GM04504 (cell line): ENCODE measurements around the gene CR1L.
A peak's percentile ranks its signal among the peaks of the same experiment; 100 is the strongest.
"Not testable (repeated sequence)": the region's sequence is repeated elsewhere in the genome, so short reads cannot be mapped to it uniquely, and the experiment has no call there.

Experiments
- DNase-seq: peaks from one replicate; pipeline ENCODE4 v3.0.0-alpha.2; 2012; ENCODE audit warnings: low read depth

The CR1L gene

DNA sequence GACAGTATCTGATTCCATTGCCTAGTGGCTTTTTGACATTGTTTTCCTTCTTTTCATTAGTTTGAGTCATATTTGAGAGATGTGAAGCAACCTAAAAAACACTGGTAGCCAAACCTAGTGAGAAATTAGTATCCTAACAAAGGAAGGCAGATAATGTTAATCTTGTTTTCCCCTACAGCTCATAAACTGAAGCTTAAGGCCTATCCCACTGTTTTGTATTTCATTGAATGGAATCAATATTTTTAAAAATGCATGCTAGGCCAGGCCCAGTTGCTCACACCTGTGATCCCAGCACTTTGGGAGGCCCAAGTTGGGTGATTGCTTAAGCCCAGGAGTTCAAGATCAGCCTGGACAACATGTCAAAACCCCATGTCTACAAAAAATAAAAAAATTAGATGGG, 1.2 kb downstream of the CR1L start:
- no peak for DNase-seq

DNA sequence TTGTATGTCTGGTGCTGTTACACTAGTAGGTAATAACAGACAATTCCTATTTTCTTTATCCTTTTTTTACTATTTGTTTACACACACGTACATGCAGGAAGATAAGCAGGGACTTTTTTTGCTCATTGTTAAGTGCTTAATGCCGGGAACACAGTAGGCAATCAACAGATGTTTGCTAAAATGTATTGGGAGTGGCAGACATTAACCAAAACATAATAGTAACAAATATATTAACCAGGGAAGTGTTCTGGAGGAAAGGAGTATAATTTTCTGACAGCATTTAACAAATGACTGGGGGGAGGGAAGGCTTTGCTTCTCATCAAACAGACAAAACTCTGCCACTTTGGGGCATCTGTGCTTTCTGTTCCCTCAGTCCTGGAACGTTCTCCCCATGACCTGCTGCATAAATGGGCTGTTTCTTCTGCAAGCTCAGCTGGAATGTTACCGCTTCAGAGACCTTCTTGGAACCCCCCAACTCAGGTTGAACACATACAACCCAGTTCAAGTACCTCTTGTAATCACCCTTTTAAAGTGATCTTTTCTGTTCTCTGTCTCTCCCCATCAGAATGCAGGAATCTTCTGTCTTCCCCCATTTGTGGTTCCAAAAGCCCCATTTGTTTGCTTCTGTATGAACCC, 2.1 kb downstream of the CR1L start:
- no peak for DNase-seq

GRCh38 chr1:207647671-207648333, 2.9 kb downstream of the CR1L start:
- DNase-seq, result no peak

GRCh38 chr1:207648334-207649209, 3.6 kb downstream of the CR1L start:
- DNase-seq, result no peak

DNA sequence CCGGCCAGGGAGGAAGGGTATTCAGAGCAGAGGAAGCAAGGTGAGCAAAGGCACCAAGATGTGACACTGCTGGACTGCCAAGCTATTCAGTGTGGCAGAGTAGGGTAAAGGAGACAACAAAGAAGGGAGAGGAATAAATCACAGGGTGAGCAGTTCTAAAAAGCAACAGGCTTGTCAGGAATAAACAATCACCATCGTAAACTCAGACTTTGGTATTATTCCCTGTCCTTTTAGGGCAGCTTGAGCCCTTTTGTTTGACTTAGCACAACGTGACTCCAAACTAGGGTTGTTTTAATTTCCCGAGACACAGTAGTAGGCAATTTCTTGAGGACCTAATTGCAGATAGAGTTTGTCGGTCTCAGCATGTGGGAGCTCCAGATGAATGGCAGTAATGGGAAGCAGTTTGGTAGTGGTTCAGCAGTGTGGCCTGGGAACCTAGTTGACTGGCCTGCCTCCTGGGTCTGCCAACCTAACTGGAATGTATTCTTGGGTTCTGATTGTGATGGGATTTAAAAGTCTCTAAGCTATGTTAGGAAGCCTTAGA, 4.3 kb downstream of the CR1L start:
- DNase-seq, result no peak

DNA sequence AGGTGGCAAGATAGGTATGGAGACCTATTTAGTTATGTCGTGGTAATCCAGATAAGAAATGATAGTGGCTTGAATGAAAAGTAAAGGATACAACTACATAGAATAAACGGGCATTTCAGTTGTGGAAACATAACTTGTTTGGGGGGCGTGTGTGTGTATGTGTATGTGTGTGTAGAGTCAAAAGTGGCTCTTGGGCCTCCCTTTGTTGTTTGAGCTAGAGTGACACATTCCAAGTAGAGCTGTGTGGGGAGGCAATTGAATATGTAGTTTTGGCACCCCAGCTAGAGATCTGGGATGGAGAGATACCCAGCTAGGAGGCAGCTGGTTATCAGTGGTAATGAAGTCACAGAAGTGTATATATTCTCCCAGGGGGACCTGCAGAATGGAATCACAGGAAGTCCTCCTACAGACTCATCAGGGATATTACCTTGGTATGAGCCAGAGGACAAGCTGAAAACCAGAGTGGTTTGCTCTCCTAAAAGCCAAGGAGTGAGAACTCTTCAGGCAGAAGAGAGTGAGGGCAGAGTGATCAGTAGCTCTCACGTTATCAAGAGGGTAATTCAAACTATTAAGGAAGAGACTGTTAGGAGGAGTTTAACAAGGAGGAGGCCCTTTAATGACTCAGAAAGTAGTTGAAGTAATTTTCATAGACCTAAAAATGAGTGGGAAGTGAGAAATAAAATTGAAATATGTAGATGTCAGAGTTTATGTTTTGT, 5.1 kb downstream of the CR1L start:
- DNase-seq, result no peak

DNA sequence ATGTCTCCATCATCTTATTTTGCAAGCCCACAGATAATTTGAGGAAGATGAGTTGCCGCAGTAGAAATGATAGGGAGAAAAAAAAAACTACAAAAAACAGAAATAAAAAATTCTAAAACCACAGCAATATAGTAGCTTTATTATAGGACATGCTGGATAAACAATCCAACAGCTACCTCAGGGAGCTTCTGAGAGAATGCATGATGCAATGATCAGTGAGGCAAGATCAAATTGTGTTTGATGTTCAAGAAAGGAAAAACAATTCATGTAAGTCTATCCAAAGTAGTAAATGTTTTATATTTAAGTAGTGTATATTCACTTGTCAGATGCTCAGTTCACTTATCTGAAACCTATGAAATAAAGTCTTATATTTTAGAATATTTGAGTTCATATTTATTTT, 6.7 kb downstream of the CR1L start:
- DNase-seq, result no peak

DNA sequence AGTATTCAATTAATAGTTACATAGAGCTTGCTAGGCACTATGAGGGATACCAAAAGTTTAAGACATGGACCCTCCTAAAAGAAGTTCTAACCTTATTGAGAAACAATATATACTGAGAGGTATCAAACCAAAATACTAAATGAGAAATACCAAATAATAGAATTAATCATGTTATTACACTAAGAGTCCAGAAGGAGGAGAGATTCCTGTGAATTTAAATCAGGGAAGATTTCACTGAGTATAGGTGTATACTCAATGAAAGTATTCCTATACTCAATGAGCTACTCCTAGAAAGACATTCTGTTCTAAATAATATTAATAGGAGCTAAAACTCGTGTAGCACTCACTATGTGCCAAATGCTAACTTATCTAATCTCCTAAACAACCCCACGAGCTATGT, 9.4 kb downstream of the CR1L start:
- DNase-seq, result no peak

GRCh38 chr1:207658408-207658807, 13.5 kb downstream of the CR1L start:
- DNase-seq, result no peak

DNA sequence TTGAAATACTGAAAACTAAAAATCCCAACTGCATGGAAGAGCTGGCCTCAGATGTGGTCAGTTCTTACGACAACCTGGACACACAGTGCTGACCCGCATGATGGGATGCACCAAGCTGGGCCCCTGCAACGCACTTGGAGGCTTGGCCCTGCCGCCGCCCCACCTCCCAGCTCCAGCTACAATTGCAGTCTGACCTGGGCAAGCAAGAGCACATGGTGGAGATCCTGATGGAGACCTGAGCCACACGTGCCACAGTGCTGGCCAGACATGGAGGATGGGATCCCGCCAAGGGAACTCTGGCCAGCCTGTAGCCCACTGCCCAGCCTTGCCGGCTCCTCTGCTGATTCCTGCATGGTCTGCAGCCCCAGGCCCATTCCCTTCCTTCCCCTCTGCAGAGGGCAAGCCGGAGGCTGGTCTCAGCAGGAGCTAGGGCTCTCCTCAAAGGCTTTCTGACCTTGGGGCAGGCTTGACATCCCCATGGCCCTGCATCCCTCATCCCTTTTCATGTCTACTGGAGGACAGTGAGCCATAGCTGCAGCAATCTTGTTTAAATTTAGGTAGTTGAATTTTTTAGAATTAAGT, 14.1 kb downstream of the CR1L start:
- DNase-seq, result no peak

DNA sequence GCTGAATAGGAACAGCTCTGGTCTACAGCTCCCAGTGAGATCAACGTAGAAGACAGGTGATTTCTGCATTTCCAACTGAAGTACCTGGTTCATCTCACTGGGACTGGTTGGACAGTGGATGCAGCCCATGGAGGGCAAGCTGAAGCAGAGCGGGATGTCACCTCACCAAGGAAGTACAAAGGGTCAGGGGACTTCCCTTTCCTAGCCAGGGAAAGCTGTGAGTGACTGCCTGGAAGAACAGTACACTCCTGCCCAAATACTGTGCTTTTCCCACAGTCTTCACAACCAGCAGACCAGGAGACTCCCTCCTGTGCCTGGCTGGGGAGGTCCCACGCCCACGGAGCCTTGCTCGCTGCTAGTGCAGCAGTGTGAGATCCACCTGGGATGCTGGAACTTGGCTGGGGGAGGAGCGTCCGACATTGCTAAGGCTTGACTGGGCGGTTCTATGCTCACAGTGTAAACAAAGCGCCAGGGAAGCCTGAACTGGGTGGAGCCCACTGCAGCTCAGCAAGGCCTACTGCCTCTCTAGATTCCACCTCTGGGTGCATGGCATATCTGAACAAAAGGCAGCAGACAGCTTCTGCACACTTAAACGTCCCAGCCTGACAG, 14.7 kb downstream of the CR1L start:
- no peak for DNase-seq

DNA sequence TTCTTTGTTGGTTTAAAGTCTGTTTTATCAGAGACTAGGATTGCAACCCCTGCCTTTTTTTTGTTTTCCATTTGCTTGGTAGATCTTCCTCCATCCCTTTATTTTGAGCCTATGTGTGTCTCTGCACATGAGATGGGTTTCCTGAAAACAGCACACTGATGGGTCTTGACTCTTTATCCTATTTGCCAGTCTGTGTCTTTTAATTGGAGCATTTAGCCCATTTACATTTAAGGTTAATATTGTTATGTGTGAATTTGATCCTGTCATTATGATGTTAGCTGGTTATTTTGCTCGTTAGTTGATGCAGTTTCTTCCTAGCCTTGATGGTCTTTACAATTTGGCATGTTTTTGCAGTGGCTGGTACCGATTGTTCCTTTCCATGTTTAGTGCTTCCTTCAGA, 16.5 kb downstream of the CR1L start:
- not testable (repeated sequence) for DNase-seq

DNA sequence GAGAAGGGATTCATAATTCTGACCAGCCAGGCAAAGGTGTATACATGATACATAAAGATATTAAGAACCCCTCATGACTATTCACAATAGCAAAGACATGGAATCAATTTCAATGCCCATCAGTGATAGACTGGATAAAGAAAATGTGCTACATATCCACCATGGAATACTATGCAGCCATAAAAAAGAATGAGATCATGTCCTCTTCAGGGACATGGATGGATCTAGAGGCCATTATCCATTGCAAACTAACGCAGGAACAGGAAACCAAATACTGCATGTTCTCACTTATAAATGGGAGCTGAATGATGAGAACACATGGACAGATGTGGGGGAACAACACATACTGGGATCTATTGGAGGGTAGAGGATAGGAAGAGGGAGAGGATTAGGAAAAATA, 21.4 kb downstream of the CR1L start:
- no peak for DNase-seq

DNA sequence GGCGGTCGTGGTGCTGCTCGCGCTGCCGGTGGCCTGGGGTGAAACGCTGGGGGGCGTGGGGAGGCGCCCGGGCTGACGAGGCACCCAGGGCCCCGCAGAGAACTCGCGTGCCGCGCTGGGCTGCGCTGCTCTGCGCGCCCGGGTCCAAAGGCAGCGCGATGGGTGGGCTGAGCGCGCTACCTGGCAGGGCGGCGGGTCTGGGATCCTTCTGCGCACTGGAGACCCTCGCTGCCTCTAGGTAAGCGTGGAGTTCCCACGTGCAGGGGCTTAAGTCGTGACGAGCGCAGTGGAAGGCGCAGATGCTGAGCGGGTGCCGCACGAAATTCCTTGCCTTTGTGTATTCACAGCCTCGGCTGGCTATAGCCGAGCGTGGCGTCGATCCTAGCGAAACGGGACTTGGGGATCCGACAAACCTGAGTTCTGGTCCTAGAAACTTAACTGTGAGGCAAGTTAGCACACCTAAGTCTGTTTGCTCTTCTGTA, 24.6 kb downstream of the CR1L start:
- DNase-seq, result no peak

- no peak for DNase-seq
Measured at GRCh38 chr1:207670192-207670591, 25.3 kb downstream of the CR1L start.

DNA sequence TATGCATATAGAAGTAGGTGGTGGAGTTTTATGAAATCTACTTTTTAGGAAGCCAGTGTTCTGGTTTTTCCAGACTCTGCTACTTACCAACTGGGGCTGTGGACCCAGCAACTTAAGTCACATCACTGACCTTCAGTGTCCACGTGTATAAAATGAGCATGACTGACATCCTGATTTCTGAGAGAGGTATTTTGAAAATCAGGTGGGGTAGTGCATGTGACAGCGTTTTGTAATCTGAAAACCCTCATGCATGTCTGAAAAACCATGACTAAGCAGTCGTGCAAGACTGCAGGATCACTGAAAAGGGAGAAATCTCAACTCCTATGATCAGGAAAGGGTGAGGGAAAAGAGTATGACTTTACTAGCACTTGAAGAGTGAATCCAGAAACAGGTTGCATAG, 26.1 kb downstream of the CR1L start:
- DNase-seq, result peak; percentile 6

GRCh38 chr1:207672522-207673130, 27.7 kb downstream of the CR1L start:
- DNase-seq, result peak; percentile 6

- no peak for DNase-seq
Measured at GRCh38 chr1:207673399-207673798, 28.5 kb downstream of the CR1L start.

GRCh38 chr1:207676153-207676552, 31.2 kb downstream of the CR1L start:
- no peak for DNase-seq

GRCh38 chr1:207680590-207681388, 35.9 kb downstream of the CR1L start:
- DNase-seq, result peak; percentile 12
